T-helper 17 cell (primary cell): ENCODE data around the gene OR52K2. TPM values are rescaled to one million over a fixed set of nuclear protein-coding genes. Genes with fewer than 3 reads are reported as not detected.
"Not testable (repeated sequence)": the region's sequence is repeated elsewhere in the genome, so short reads cannot be mapped to it uniquely, and the experiment has no call there.

Experiments used
- ATAC-seq: fragments of 150-1000 bp; cut with Tn5 transposase; 2 replicates; pipeline ENCODE4 v1.10.0; 2021; ENCODE audit warnings: mild to moderate bottlenecking, moderate library complexity
- DNase-seq, 3 donors: peaks; one replicate each; pipeline versions ENCODE4 v3.0.0 to v3.0.0-alpha.2; 2020 to 2021
- H3K9me3 ChIP-seq: one replicate; pipeline ENCODE4 v1.7.0; 2013; ENCODE audit warnings: low read length, mild to moderate bottlenecking; ENCODE audit not compliant: control insufficient read depth, poor library complexity, severe bottlenecking
- H3K27ac Mint-ChIP-seq: one replicate; pipeline ENCODE4 v1.8.0; 2022; ENCODE audit warnings: mild to moderate bottlenecking, moderate library complexity, mixed read lengths
- H3K27me3 Mint-ChIP-seq: one replicate; pipeline ENCODE4 v1.8.0; 2022; ENCODE audit warnings: mixed read lengths
- H3K36me3 Mint-ChIP-seq: one replicate; pipeline ENCODE4 v1.8.0; 2022; ENCODE audit warnings: low read depth, mixed read lengths
- H3K4me1 Mint-ChIP-seq: one replicate; pipeline ENCODE4 v1.8.0; 2022; ENCODE audit warnings: mild to moderate bottlenecking, mixed read lengths
- H3K4me3 Mint-ChIP-seq: one replicate; pipeline ENCODE4 v1.8.0; 2022; ENCODE audit warnings: mild to moderate bottlenecking, moderate library complexity, mixed read lengths
- total RNA-seq, 4 donors: library from RNA in 2 of 4; stranded (reverse) in 2 of 4; gene quantifications; one replicate each; pipeline ENCODE4 v1.2.3 and lab custom pipeline; 2022 to 2026

Gene OR52K2
- total RNA-seq = not detected
- 0 reads per million in 2 donors for total RNA-seq (lab: John Stamatoyannopoulos, UW)

GRCh38 chr11:4448995-4449394 is at the start of gene OR52K2:
Gene OR52K2 (plus strand): TSS chr11:4449295. CDS start chr11:4449340, 45 bp downstream.
- DNase-seq (no peak), ATAC-seq (no peak)
- Mint-ChIP-seq H3K4me3 (no peak within 1 kb of the TSS), H3K36me3 (no peaks in the 10 kb centered on the region), H3K4me1 (no peaks in the 10 kb centered on the region), H3K27me3 (no peaks in the 10 kb centered on the region), H3K27ac (no peak within 1 kb of the TSS)
- H3K9me3 ChIP-seq = no peaks in the 10 kb centered on the region

- not testable (repeated sequence) for H3K36me3 Mint-ChIP-seq, H3K9me3 ChIP-seq, H3K4me1 Mint-ChIP-seq, H3K27ac Mint-ChIP-seq, H3K4me3 Mint-ChIP-seq, DNase-seq, ATAC-seq
- H3K27me3 Mint-ChIP-seq = peaks cover 17% of the 10 kb centered on the region
Observed at GRCh38 chr11:4406206-4406605, 42.9 kb upstream of the OR52K2 start.

DNA sequence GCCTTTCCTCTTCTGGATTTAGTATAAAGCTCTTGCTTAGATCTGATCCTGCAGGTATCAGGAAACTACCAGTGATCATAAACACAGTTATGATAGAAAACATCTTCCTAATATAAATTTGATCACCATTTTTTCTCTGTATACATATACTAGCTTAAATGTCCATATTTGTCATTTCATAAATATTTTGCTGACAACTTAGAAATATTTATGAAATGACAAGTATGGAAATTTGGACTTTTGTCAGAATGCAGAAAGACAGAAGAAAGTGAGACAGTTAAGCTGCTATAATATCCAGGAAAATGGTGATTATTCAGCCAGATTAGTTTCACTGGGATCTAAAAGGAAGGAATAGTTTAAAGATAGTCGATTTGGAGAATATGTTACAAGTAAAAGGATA is 32.8 kb upstream of the OR52K2 start:
- Mint-ChIP-seq H3K27ac (no peak overlapping the region), H3K27me3 (peaks cover 19% of the 10 kb centered on the region), H3K4me3 (no peak overlapping the region), H3K36me3 (no peaks in the 10 kb centered on the region), H3K4me1 (peaks cover 6% of the 10 kb centered on the region)
- ATAC-seq = no peak
- DNase-seq = no peak
- H3K9me3 ChIP-seq = no peaks in the 10 kb centered on the region

GRCh38 chr11:4416816-4417215 is 32.3 kb upstream of the OR52K2 start:
- no peak overlapping the region for H3K27ac Mint-ChIP-seq
- H3K27me3 Mint-ChIP-seq = peaks cover 17% of the 10 kb centered on the region
- H3K9me3 ChIP-seq = no peaks in the 10 kb centered on the region
- H3K4me1 Mint-ChIP-seq = peaks cover 6% of the 10 kb centered on the region
- no peaks in the 10 kb centered on the region for H3K36me3 Mint-ChIP-seq
- DNase-seq (no peak), ATAC-seq (no peak)
- H3K4me3 Mint-ChIP-seq = no peak overlapping the region

DNA sequence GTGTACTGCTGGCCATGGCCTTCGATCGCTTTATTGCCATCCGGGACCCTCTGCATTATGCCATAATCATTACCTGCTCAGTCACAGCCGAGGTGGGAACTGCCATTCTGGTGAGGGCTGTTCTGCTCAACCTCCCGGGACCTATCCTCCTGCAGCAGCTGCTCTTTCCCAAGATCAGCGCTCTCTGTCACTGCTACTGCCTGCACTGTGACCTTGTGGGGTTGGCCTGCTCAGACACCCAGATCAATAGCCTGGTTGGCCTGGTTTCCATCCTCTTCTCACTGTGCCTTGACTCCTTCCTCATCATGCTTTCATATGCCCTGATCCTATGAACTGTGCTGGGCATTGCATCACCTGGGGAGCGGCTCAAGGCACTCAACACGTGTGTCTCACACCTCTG is 30.7 kb upstream of the OR52K2 start:
- DNase-seq (no peak), ATAC-seq (no peak)
- Mint-ChIP-seq H3K27ac (no peak overlapping the region), H3K36me3 (no peaks in the 10 kb centered on the region), H3K4me3 (no peak overlapping the region), H3K4me1 (peaks cover 6% of the 10 kb centered on the region), H3K27me3 (peaks cover 14% of the 10 kb centered on the region)
- no peaks in the 10 kb centered on the region for H3K9me3 ChIP-seq

- H3K27me3 Mint-ChIP-seq = peaks cover 27% of the 10 kb centered on the region
- no peak overlapping the region for H3K4me3 Mint-ChIP-seq
- H3K9me3 ChIP-seq = no peaks in the 10 kb centered on the region
- H3K27ac Mint-ChIP-seq = no peak overlapping the region
- no peaks in the 10 kb centered on the region for H3K36me3 Mint-ChIP-seq
- no peaks in the 10 kb centered on the region for H3K4me1 Mint-ChIP-seq
- ATAC-seq (no peak), DNase-seq (no peak)
Observed at GRCh38 chr11:4430051-4430450, 19.0 kb upstream of the OR52K2 start.

DNA sequence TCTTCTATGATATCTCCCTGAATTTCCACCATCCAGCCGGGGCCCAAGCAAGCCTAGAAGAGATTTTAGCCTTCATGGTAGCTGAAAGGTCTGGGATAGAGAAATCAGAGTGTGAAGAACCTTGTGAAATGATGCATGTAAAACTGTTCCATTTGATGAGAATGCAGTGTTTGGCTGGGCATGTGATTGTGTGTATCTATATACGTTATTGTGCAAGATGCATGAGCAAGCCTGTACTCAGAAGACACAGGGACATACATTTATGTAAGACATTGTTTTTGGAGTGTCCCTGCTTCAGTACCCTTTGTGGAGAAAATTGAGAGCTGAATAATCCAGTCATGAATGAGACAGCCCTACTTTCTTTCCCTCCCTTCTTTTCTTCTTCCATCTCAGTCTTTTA is 15.2 kb upstream of the OR52K2 start:
- H3K9me3 ChIP-seq = no peaks in the 10 kb centered on the region
- ATAC-seq (no peak), DNase-seq (no peak)
- Mint-ChIP-seq H3K27me3 (peaks cover 41% of the 10 kb centered on the region), H3K4me1 (no peaks in the 10 kb centered on the region), H3K36me3 (no peaks in the 10 kb centered on the region), H3K4me3 (no peak overlapping the region), H3K27ac (no peak overlapping the region)

GRCh38 chr11:4436411-4436810 is 12.7 kb upstream of the OR52K2 start:
- H3K27me3 Mint-ChIP-seq = peaks cover 31% of the 10 kb centered on the region
- no peak overlapping the region for H3K4me3 Mint-ChIP-seq

DNA sequence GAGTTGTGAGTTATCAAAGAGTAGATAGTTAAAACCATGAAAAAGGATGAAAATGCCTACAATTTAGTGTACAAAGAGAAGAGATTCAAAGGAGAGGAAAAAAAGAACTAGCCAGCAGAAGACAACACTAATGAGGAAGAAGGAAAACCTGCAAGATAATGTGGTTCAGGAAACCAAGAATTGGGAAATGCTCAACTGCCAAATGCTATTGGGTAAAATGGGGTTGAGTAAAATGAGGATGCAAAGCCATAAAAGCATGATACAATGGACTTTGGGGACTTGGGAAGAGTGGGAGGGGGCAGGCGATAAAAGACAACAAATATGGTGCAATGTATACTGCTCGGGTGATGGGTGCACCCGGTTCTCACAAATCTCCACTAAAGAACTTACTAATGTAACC is 7.6 kb upstream of the OR52K2 start:
- DNase-seq (no peak), ATAC-seq (no peak)
- no peaks in the 10 kb centered on the region for H3K4me1 Mint-ChIP-seq
- H3K36me3 Mint-ChIP-seq = no peaks in the 10 kb centered on the region
- H3K4me3 Mint-ChIP-seq = no peak overlapping the region
- H3K9me3 ChIP-seq = no peaks in the 10 kb centered on the region
- H3K27ac Mint-ChIP-seq = no peak overlapping the region
- H3K27me3 Mint-ChIP-seq = peaks cover 6% of the 10 kb centered on the region

More at GRCh38 chr11:4436411-4436810, 12.7 kb upstream of the OR52K2 start:
- Mint-ChIP-seq H3K4me1 (no peaks in the 10 kb centered on the region), H3K36me3 (no peaks in the 10 kb centered on the region), H3K27ac (no peak overlapping the region)
- ATAC-seq (no peak), DNase-seq (no peak)
- no peaks in the 10 kb centered on the region for H3K9me3 ChIP-seq

GRCh38 chr11:4443232-4443891 is 5.7 kb upstream of the OR52K2 start:
- Mint-ChIP-seq H3K36me3 (no peaks in the 10 kb centered on the region), H3K27me3 (no peaks in the 10 kb centered on the region), H3K4me1 (no peaks in the 10 kb centered on the region), H3K4me3 (no peak overlapping the region), H3K27ac (no peak overlapping the region)
- no peak for DNase-seq
- ATAC-seq = no peak
- H3K9me3 ChIP-seq = no peaks in the 10 kb centered on the region

- no peaks in the 10 kb centered on the region for H3K27me3 Mint-ChIP-seq
- ATAC-seq (no peak), DNase-seq (no peak)
- no peaks in the 10 kb centered on the region for H3K36me3 Mint-ChIP-seq
- no peaks in the 10 kb centered on the region for H3K4me1 Mint-ChIP-seq
- no peak overlapping the region for H3K27ac Mint-ChIP-seq
- H3K9me3 ChIP-seq = no peaks in the 10 kb centered on the region
- no peak overlapping the region for H3K4me3 Mint-ChIP-seq
Observed at GRCh38 chr11:4453118-4453517, 4.0 kb downstream of the OR52K2 start.

DNA sequence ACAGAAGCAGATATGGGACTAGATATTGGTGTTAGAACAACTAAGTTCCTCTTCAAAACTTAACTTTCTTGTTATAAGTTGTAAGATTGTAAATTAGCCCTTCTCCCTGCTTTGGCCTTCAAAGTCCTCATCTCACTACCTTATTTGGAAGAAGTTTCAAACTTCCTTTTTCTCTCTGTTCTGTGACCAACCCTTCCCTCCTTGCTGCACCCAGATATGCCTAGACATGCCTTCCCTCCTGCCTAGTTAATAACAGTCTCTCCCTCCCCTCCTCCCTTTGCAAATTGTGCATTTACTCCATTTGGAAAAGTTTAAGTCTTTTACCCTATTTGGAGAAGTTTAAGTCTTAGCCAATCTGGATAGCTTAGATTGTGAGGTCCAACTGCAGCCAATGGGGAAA is 4.9 kb downstream of the OR52K2 start:
- Mint-ChIP-seq H3K36me3 (no peaks in the 10 kb centered on the region), H3K27me3 (no peaks in the 10 kb centered on the region), H3K4me3 (no peak overlapping the region), H3K27ac (no peak overlapping the region), H3K4me1 (peaks cover 2% of the 10 kb centered on the region)
- DNase-seq = no peak
- no peak for ATAC-seq
- no peaks in the 10 kb centered on the region for H3K9me3 ChIP-seq

- no peaks in the 10 kb centered on the region for H3K9me3 ChIP-seq
- H3K27me3 Mint-ChIP-seq = no peaks in the 10 kb centered on the region
- no peak overlapping the region for H3K27ac Mint-ChIP-seq
- DNase-seq (no peak), ATAC-seq (peak; percentile 47)
- no peak overlapping the region for H3K4me3 Mint-ChIP-seq
- H3K4me1 Mint-ChIP-seq = peaks cover 4% of the 10 kb centered on the region
- H3K36me3 Mint-ChIP-seq = no peaks in the 10 kb centered on the region
Observed at GRCh38 chr11:4455419-4455818, 6.3 kb downstream of the OR52K2 start.

DNA sequence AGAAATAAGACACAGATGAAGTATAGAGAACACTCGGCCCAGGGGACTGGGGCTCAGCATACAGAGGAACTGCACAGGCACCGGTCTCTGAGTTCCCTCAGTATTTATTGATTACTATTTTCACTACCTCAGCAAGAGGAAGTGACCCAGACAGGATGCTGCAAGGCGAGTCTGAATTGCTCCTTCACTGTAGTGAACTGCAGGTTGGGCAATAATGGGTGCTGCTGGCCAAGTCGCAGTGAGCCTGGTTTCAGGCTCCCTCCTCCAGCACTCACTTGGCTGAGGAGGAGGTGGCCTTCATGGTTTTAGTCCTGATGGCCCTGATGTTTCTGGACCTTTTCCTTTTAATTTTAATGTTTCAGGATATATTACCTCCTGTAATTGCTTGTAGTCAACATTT is 10.4 kb downstream of the OR52K2 start:
- no peak for DNase-seq
- Mint-ChIP-seq H3K4me3 (no peak overlapping the region), H3K4me1 (peaks cover 4% of the 10 kb centered on the region), H3K27ac (no peak overlapping the region), H3K27me3 (no peaks in the 10 kb centered on the region), H3K36me3 (peaks cover 2% of the 10 kb centered on the region)
- ATAC-seq = peak; percentile 21
- no peaks in the 10 kb centered on the region for H3K9me3 ChIP-seq
